GM12878 (cell line): ENCODE results near the gene MBOAT1. TPM values are rescaled to one million over a fixed set of nuclear protein-coding genes. Genes with fewer than 3 reads are reported as not detected.

ENCODE experiments used
- ATAC-seq: fragments of 200-7000 bp; cut with Tn5 transposase; 3 replicates; pipeline ENCODE4 v1.9.1; 2020; ENCODE audit warnings: mild to moderate bottlenecking, moderate library complexity
- BruUV-seq: library from RNA; stranded (reverse); fragments of 400-500 nt; replicated peaks from 2 replicates; lab custom pipeline; 2021; lab: Mats Ljungman, UMichigan
- CTCF ChIA-PET: fragments of 300-600 bp; sonication (Branson Sonifier 250); formaldehyde crosslinking; extraction: SDS; loops from one replicate; lab custom pipeline; 2021; ENCODE audit warnings: inconsistent platforms; lab: Yijun Ruan, JAX
- POLR2A ChIA-PET: fragments of 350-600 bp; formaldehyde crosslinking; extraction: SDS; loops from one replicate; lab custom pipeline; 2021; ENCODE audit warnings: inconsistent platforms; lab: Charles Lee
- RAD21 ChIA-PET: fragments of 300-600 bp; sonication (Branson Sonifier 250); formaldehyde crosslinking; loops from one replicate; lab custom pipeline; 2023; ENCODE audit warnings: antibody characterized with exemption; ENCODE audit not compliant: unreplicated experiment; lab: Charles Lee
- SMC1A ChIA-PET: fragments of 300-600 bp; sonication (Branson Sonifier 250); formaldehyde crosslinking; loops from one replicate; lab custom pipeline; 2023; ENCODE audit not compliant: unreplicated experiment, uncharacterized antibody; lab: Charles Lee
- DNase-seq: peaks from one replicate; pipeline ENCODE4 v3.0.0-alpha.2; 2011; ENCODE audit warnings: low read depth, low spot score
- FAIRE-seq: peaks from 3 replicates; lab custom pipeline; 2011; peaks lifted over from hg19 to GRCh38; lab: Jason Lieb, UNC
- H2AFZ ChIP-seq: 2 replicates; pipeline ENCODE4 v1.6.0; 2011; ENCODE audit warnings: low read depth, low read length, control low read depth; ENCODE audit not compliant: control insufficient read depth
- H3K27ac ChIP-seq: 2 replicates; pipeline ENCODE4 v1.5.1; 2011; ENCODE audit warnings: control low read depth; ENCODE audit not compliant: control insufficient read depth, insufficient read depth
- H3K27me3 ChIP-seq, 2 experiments: replicated peaks in 1 of 2; 2 replicates each; pipeline versions ENCODE4 v1.6.0 to v1.6.1; 2011; ENCODE audit warnings: low read length in 1 of 2; ENCODE audit not compliant: control insufficient read depth in 2 of 2, insufficient read depth in 2 of 2
- H3K36me3 ChIP-seq, 2 experiments: 2 replicates each; pipeline ENCODE4 v1.5.1; 2011; ENCODE audit warnings: low read length in 1 of 2; ENCODE audit not compliant: control insufficient read depth in 2 of 2, insufficient read depth in 2 of 2
- H3K4me1 ChIP-seq: 2 replicates; pipeline ENCODE4 v1.6.1; 2011; ENCODE audit warnings: mild to moderate bottlenecking, low read length, moderate library complexity, mixed read lengths; ENCODE audit not compliant: control insufficient read depth, insufficient read depth
- H3K4me2 ChIP-seq: 2 replicates; pipeline ENCODE4 v1.6.0; 2011; ENCODE audit warnings: control low read depth; ENCODE audit not compliant: control insufficient read depth, insufficient read depth
- H3K4me3 ChIP-seq: fragments of 200-600 bp; sonication (generic); 2 replicates; pipeline ENCODE4 v1.5.1; 2016
- H3K79me2 ChIP-seq: 2 replicates; pipeline ENCODE4 v1.6.0; 2011; ENCODE audit warnings: low read length; ENCODE audit not compliant: control insufficient read depth, insufficient read depth
- H3K9ac ChIP-seq: 2 replicates; pipeline ENCODE4 v1.8.0; 2011; ENCODE audit warnings: low read length, control low read depth, mixed read lengths; ENCODE audit not compliant: control insufficient read depth, insufficient read depth
- H3K9me3 ChIP-seq: replicated peaks from 3 replicates; pipeline ENCODE4 v1.5.1; 2011; ENCODE audit warnings: mild to moderate bottlenecking, low read length; ENCODE audit not compliant: control insufficient read depth, insufficient read depth
- H4K20me1 ChIP-seq: 2 replicates; pipeline ENCODE4 v1.6.0; 2011; ENCODE audit not compliant: control insufficient read depth, insufficient read depth
- CBFB ChIP-seq: IDR thresholded peaks from 2 replicates; pipeline ENCODE4 v1.6.1; 2016; ENCODE audit warnings: antibody characterized with exemption, low read depth
- CHD4 ChIP-seq: fragments of 200-600 bp; sonication (generic); IDR thresholded peaks from 2 replicates; pipeline ENCODE4 v1.6.1; 2016; ENCODE audit warnings: mild to moderate bottlenecking
- DPF2 ChIP-seq: fragments of 450-650 bp; IDR thresholded peaks from 2 replicates; pipeline ENCODE4 v1.6.1; 2017; ENCODE audit warnings: mild to moderate bottlenecking
- ELK1 ChIP-seq: IDR thresholded peaks from 2 replicates; pipeline ENCODE4 v1.6.1; 2012; ENCODE audit warnings: low read depth, low read length, improper control_type of control experiment
- ETV6 ChIP-seq, 2 experiments: fragments of 450-650 bp in 1 of 2; IDR thresholded peaks in 1 of 2; conservative IDR thresholded peaks in 1 of 2; 2 replicates each; pipeline ENCODE4 v1.6.1; 2014; ENCODE audit warnings: antibody characterized with exemption in 1 of 2, borderline replicate concordance in 1 of 2, low read depth in 1 of 2, mild to moderate bottlenecking in 1 of 2, moderate library complexity in 1 of 2
- EZH2 ChIP-seq: IDR thresholded peaks from 2 replicates; pipeline ENCODE4 v1.6.1; 2012; ENCODE audit warnings: low read depth, mild to moderate bottlenecking, control low read depth, inconsistent platforms, low read length, borderline replicate concordance; ENCODE audit not compliant: control insufficient read depth
- HDGF ChIP-seq: fragments of 450-650 bp; IDR thresholded peaks from 2 replicates; pipeline ENCODE4 v1.6.1; 2016; ENCODE audit warnings: antibody characterized with exemption
- NRF1 ChIP-seq: conservative IDR thresholded peaks from 2 replicates; pipeline ENCODE4 v1.6.1; 2011; ENCODE audit warnings: mild to moderate bottlenecking, low read depth, low read length, improper control_type of control experiment
- PAX5 ChIP-seq: IDR thresholded peaks from 2 replicates; pipeline ENCODE4 v1.6.1; 2011; ENCODE audit warnings: low read depth, low read length, borderline replicate concordance
- RAD51 ChIP-seq: fragments of 450-650 bp; IDR thresholded peaks from 2 replicates; pipeline ENCODE4 v1.6.1; 2016; ENCODE audit warnings: moderate library complexity, mild to moderate bottlenecking, inconsistent platforms
- SMAD1 ChIP-seq: fragments of 450-650 bp; IDR thresholded peaks from 2 replicates; pipeline ENCODE4 v1.6.1; 2018; ENCODE audit warnings: mild to moderate bottlenecking, low read depth; ENCODE audit not compliant: partially characterized antibody
- STAT3 ChIP-seq: IDR thresholded peaks from 2 replicates; pipeline ENCODE4 v1.6.1; 2011; ENCODE audit warnings: low read depth, low read length, improper control_type of control experiment
- ZNF274 ChIP-seq: IDR thresholded peaks from one replicate; pipeline ENCODE4 v1.8.0; 2011; ENCODE audit not compliant: insufficient read length, insufficient read depth
- WGBS: methylation state at CpG from one replicate; pipeline ENCODE4 v1.1.6; 2016; ENCODE audit warnings: low lambda C conversion rate; ENCODE audit not compliant: insufficient replicate concordance, insufficient coverage; ENCODE audit errors: missing lambda C conversion rate; 5-methylcytosine and 5-hydroxymethylcytosine counted together
- in situ Hi-C: fragments of 300-500 bp; cut with MboI; formaldehyde crosslinking; loops from 9 replicates; pipeline ENCODE4 v1.14.3; 2018; ENCODE audit warnings: mixed read lengths
- intact Hi-C: fragments of 100-400 bp; cut with micrococcal nuclease; formaldehyde crosslinking; loops from one replicate; pipeline ENCODE4 v1.14.2; 2022; ENCODE audit not compliant: unreplicated experiment
- polyA plus RNA-seq, 11 experiments: library from polyadenylated mRNA; depleted of rRNA in 4 of 11; unstranded in 6 of 11; stranded (reverse) in 5 of 11; fragments of >200 nt; fragmentation: Nextera tagmentation in 4 of 11; fragmentation: Illumina TruSeq in 1 of 11; extraction: Ambion mirVana in 4 of 11; extraction: Trizol in 1 of 11; gene quantifications; 1 replicate in 1 of 11; 2 replicates in 10 of 11; pipeline versions ENCODE4 v1.2.1 to v1.2.3, GENCODE V29; 2011 to 2016; ENCODE audit warnings: inconsistent platforms in 2 of 11, missing spikeins in 2 of 11, low read depth in 1 of 11
- total RNA-seq, 4 experiments: library from RNA; depleted of rRNA in 3 of 4; stranded (reverse); fragments of >200 nt in 3 of 4; fragmentation: Illumina TruSeq in 1 of 4; extraction: Trizol in 1 of 4; gene quantifications; 2 replicates each; pipeline versions ENCODE4 v1.2.1 to v1.2.3, GENCODE V29; 2013 to 2021
- TF ChIP-seq, protein P1 (sequence below): IDR thresholded peaks from 2 replicates; pipeline ENCODE4 v1.6.1; 2011; ENCODE audit warnings: low read depth, mild to moderate bottlenecking, low read length, moderate library complexity, borderline replicate concordance; ENCODE audit errors: extremely low read depth

Gene MBOAT1
- total and polyA plus RNA-seq, 10 of the 15 experiments (the other 5 are each of a cell fraction or from before 2014, with no cell fraction given), result 0.39 to 21.0 (median 11.6) TPM

GRCh38 chr6:20205722-20206161, 6.5 kb downstream of the MBOAT1 start (continued):
- no peak for TF ChIP-seq PAX5
- no peak for TF ChIP-seq DPF2
- no peak for TF ChIP-seq EZH2
- no peak for TF ChIP-seq ZNF274
- no peak for TF ChIP-seq NRF1

DNA sequence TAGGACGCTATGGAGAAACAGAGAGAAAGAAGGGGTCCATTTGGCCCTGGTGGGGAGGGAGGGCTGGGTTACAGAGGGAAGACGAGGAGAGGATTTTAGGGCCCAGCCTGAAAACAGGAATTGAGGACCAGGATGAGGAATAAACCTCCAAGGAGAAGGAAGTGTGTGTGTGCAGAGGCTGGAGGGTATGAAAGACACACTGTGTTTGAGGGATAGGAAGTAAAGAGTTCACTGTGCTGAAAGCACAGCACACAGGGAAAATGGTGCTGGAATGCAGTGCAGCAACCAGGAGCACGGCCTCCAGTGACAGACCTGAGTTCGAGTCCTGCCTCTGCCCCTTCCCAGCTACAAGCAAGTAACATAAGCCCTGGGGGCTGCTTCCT, 7.8 kb downstream of the MBOAT1 start:
- no peak overlapping the region for H3K4me3 ChIP-seq
- no peak overlapping the region for H3K4me2 ChIP-seq
- ChIA-PET POLR2A (interaction anchor here (1.5 kb wide), 1 partner anchor 9 kb away, joined by 5 read pairs; no protein-coding TSS in a partner anchor), CTCF (no interaction called here), RAD21 (interaction anchor here (0.6 kb wide), 1 partner anchor 266 kb away, joined by 3 read pairs; no protein-coding TSS in a partner anchor), SMC1A (interaction anchor here (1.4 kb wide), 2 partner anchors 12 to 51 kb away, joined by 3 to 4 read pairs; no protein-coding TSS in a partner anchor)
- FAIRE-seq (no peak), ATAC-seq (no peak), DNase-seq (no peak)
- 79% methylated on average over 4 of the region's 4 CpGs for WGBS
- no peak overlapping the region for H3K9ac ChIP-seq
- no peaks in the 10 kb centered on the region for H4K20me1 ChIP-seq
- TF ChIP-seq STAT3 (no peak), ELK1 (no peak), SMAD1 (no peak), CBFB (no peak), RAD51 (no peak), HDGF (no peak), CHD4 (no peak), ETV6 (conservative IDR thresholded peaks at IDR 0.05 in 1 of 2, IDR thresholded peaks at IDR 0.05 in 1 of 2; ENCODE audit: borderline replicate concordance in 1 of 2, low read depth in 1 of 2) (no peak)
- TF ChIP-seq, protein P1, sequence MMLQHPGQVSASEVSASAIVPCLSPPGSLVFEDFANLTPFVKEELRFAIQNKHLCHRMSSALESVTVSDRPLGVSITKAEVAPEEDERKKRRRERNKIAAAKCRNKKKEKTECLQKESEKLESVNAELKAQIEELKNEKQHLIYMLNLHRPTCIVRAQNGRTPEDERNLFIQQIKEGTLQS, result no peak
- no peaks in the 10 kb centered on the region; a peak in 2 of 4 replicates for H3K36me3 ChIP-seq
- peaks cover 71% of the 10 kb centered on the region for H3K79me2 ChIP-seq
- in situ Hi-C loops (no loop called here), intact Hi-C loops (no loop called here)
- peaks cover 58% of the 10 kb centered on the region for H3K4me1 ChIP-seq
- no peak overlapping the region for H2AFZ ChIP-seq
- H3K9me3 ChIP-seq, result no peaks in the 10 kb centered on the region
- H3K27ac ChIP-seq, result no peak overlapping the region
- H3K27me3 ChIP-seq, result no peaks in the 10 kb centered on the region
- no TSS peak for BruUV-seq
